Prostate gland (tissue), 2 donors: Measurements from ENCODE around the gene MOBP.

Source experiments
- POLR2A ChIP-seq: fragments of 450-650 bp; IDR thresholded peaks from one replicate; pipeline ENCODE4 v1.6.1; 2016; ENCODE audit warnings: antibody characterized with exemption, mild to moderate bottlenecking
- POLR2AphosphoS5 ChIP-seq: sonication (generic); formaldehyde crosslinking; IDR thresholded peaks from one replicate; pipeline ENCODE4 v1.6.1; 2017; ENCODE audit warnings: antibody characterized with exemption
- TF ChIP-seq, protein P1 (sequence below), 4 experiments: fragments of 200-600 bp in 2 of 4; fragments of 450-650 bp in 2 of 4; sonication (generic) in 2 of 4; IDR thresholded peaks; 1 replicate in 3 of 4; 2 replicates in 1 of 4; pipeline ENCODE4 v1.5.1; 2016 to 2019; ENCODE audit warnings: antibody characterized with exemption in 4 of 4, mild to moderate bottlenecking in 2 of 4, moderate library complexity in 2 of 4

DNA sequence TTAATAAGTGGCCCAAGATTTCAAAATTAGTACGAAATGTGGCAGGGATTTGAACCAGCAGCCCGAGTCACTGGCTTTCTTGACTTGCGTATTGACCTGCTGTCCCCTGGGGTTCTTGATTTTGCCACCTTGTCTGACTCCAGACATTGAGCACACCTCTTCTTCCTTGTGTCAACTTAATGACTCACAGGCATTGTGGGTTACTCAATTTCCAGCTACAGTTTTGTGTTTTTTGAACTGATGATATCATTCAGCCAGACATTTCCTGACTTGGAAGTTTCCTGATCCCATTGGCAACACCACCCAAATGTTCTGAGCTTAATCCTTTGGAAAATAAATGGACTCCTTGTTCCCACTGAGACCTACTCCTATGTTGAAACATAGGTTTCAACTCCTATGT lies 64.2 kb downstream of the MOBP start:
- TF ChIP-seq, protein P1, sequence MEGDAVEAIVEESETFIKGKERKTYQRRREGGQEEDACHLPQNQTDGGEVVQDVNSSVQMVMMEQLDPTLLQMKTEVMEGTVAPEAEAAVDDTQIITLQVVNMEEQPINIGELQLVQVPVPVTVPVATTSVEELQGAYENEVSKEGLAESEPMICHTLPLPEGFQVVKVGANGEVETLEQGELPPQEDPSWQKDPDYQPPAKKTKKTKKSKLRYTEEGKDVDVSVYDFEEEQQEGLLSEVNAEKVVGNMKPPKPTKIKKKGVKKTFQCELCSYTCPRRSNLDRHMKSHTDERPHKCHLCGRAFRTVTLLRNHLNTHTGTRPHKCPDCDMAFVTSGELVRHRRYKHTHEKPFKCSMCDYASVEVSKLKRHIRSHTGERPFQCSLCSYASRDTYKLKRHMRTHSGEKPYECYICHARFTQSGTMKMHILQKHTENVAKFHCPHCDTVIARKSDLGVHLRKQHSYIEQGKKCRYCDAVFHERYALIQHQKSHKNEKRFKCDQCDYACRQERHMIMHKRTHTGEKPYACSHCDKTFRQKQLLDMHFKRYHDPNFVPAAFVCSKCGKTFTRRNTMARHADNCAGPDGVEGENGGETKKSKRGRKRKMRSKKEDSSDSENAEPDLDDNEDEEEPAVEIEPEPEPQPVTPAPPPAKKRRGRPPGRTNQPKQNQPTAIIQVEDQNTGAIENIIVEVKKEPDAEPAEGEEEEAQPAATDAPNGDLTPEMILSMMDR (IDR thresholded peaks at IDR 0.05) = no peak
- TF ChIP-seq POLR2A = no peak
- TF ChIP-seq POLR2AphosphoS5 = no peak
